Skeletal muscle tissue (tissue), 4 donors: Measurements from ENCODE around the gene DENND1A. TPM values are rescaled to one million over a fixed set of nuclear protein-coding genes. Genes with fewer than 3 reads are reported as not detected.

Source experiments
- H3K27ac ChIP-seq: one replicate; pipeline ENCODE4 v1.7.0; 2013; ENCODE audit warnings: mild to moderate bottlenecking, low read depth, low read length, inconsistent platforms
- H3K27me3 ChIP-seq, 3 donors: one replicate each; pipeline ENCODE4 v1.7.0; 2013; ENCODE audit warnings: low read length in 3 of 3; ENCODE audit not compliant: control insufficient read depth in 3 of 3, insufficient read depth in 3 of 3
- H3K36me3 ChIP-seq, 3 donors: one replicate each; pipeline ENCODE4 v1.7.0; 2013; ENCODE audit warnings: low read length in 3 of 3; ENCODE audit not compliant: control insufficient read depth in 3 of 3, insufficient read depth in 3 of 3
- H3K4me1 ChIP-seq, 3 donors: one replicate each; pipeline ENCODE4 v1.7.0; 2013; ENCODE audit warnings: low read length in 3 of 3, mild to moderate bottlenecking in 3 of 3; ENCODE audit not compliant: control insufficient read depth in 3 of 3, insufficient read depth in 3 of 3
- H3K4me3 ChIP-seq, 3 donors: one replicate each; pipeline ENCODE4 v1.7.0; 2013; ENCODE audit warnings: low read length in 3 of 3
- H3K9ac ChIP-seq, 3 donors: one replicate each; pipeline ENCODE4 v1.7.0; 2013; ENCODE audit warnings: low read length in 3 of 3, mild to moderate bottlenecking in 3 of 3, moderate library complexity in 2 of 3, low read depth in 1 of 3
- H3K9me3 ChIP-seq, 3 donors: one replicate each; pipeline ENCODE4 v1.7.0; 2013; ENCODE audit warnings: low read length in 3 of 3; ENCODE audit not compliant: control insufficient read depth in 3 of 3
- total RNA-seq: library from RNA; depleted of rRNA; stranded (reverse); fragments of >200 nt; gene quantifications from one replicate; pipeline ENCODE4 v1.2.3, GENCODE V29; 2014
- donor health status: Osteomylitis.

The DENND1A gene
- total RNA-seq, 1 donor from 2014 or later: 23.5 TPM

DNA sequence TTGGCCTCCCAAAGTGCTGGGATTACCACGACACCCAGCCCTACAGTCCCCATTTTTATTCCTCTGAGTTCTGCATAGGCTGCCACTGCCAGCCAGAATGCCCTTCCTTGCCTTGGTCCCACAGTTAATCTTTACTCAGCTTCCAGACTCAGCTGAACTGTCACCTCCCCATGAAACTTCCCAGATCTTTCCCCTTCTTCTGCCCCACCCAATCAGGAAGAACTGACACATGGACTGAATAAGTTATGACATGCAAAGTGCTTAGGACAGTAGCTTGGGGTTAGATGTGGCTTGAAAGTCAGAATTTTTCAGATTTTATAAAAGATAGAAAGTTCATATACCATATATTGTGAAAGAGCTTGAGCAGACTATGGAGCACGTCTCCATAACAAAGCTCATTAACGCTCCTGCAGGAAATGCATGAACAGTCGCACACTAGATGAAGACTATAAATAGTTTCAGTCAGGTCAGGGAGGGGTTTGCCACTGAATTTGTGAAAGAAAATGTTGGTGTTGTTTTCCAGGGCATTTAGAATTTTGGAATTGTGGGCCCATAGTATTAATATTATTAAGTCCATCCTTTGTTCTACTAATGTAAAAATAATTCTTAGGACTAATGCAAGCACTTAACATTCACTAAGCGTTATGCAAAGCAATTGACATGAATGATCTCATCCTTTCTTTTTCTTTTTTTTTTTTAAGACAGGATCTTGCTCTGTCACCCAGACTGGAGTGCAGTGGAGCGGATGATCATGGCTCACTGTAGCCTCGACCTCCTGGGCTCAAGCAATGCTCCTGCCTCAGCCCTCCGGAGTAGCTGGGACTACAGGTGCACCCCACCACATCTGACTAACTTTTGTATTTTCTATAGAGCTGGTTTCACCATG lies 36.1 kb upstream of the DENND1A start:
- no peaks in the 10 kb centered on the region for H3K36me3 ChIP-seq
- no peak overlapping the region for H3K9ac ChIP-seq
- H3K27me3 ChIP-seq: peaks cover 11 to 16% (median 14%) of the 10 kb centered on the region in 3 donors
- no peak overlapping the region for H3K4me3 ChIP-seq
- H3K4me1 ChIP-seq: no peaks in the 10 kb centered on the region
- no peak overlapping the region for H3K27ac ChIP-seq
- no peaks in the 10 kb centered on the region for H3K9me3 ChIP-seq

GRCh38 chr9:123964761-123965160 lies 34.8 kb upstream of the DENND1A start:
- Histone ChIP-seq H3K4me3 (no peak overlapping the region), H3K4me1 (no peaks in the 10 kb centered on the region), H3K9ac (no peak overlapping the region), H3K9me3 (no peaks in the 10 kb centered on the region), H3K27ac (no peak overlapping the region), H3K36me3 (no peaks in the 10 kb centered on the region), H3K27me3 (peaks cover 4 to 9% (median 6%) of the 10 kb centered on the region in 3 donors)

GRCh38 chr9:123960965-123961364 lies 31.0 kb upstream of the DENND1A start:
- Histone ChIP-seq H3K9me3 (no peaks in the 10 kb centered on the region), H3K27me3 (peaks cover 4 to 9% (median 6%) of the 10 kb centered on the region in 3 donors)

DNA sequence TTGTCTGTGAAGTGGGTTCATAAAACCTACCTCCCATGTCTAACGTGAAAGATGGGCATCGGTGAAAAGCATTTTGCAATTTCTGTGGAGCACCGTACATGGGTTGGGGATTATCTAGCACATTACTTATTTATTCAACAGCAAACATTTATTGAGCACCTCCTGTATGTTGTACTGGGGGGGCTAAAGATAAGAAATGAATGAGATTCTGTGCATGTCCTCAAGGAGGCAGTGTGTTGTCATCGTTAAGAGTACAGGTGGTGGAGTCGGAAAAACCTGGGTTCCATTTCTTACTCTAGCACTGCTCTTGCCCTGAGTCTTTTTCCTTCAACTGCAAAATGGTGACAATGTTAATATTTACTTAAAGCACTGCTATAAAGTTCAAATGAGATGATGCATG lies 30.4 kb upstream of the DENND1A start:
- no peaks in the 10 kb centered on the region for H3K9me3 ChIP-seq
- no peaks in the 10 kb centered on the region for H3K4me1 ChIP-seq
- no peak overlapping the region for H3K4me3 ChIP-seq
- H3K27ac ChIP-seq: no peak overlapping the region
- H3K27me3 ChIP-seq: peaks cover 4 to 9% (median 5%) of the 10 kb centered on the region in 3 donors
- no peaks in the 10 kb centered on the region for H3K36me3 ChIP-seq
- no peak overlapping the region for H3K9ac ChIP-seq

More at GRCh38 chr9:123960965-123961364, 31.0 kb upstream of the DENND1A start:
- H3K36me3 ChIP-seq: no peaks in the 10 kb centered on the region
- no peak overlapping the region for H3K27ac ChIP-seq
- no peak overlapping the region for H3K4me3 ChIP-seq
- no peaks in the 10 kb centered on the region for H3K4me1 ChIP-seq
- no peak overlapping the region for H3K9ac ChIP-seq

DNA sequence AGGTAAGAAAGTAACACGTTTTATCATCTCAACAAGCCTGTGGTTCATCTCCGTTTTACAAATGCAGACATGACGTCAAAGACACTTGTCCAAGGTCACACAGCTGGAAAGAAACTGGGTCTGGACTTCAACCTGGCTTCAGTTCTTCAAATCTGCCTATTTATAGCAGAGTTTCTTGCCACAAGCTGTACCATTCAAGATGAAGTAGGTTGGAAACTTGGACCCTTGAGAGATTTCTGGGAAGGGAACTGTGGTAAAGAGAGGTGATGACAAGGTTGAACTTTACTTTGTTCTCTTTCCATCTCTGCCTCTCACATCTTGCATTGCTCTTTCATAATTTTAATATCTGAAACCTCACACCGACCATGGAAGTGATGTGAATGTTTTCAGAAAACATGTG lies 29.9 kb upstream of the DENND1A start:
- H3K27ac ChIP-seq: no peak overlapping the region
- no peaks in the 10 kb centered on the region for H3K4me1 ChIP-seq
- no peaks in the 10 kb centered on the region for H3K36me3 ChIP-seq
- H3K27me3 ChIP-seq: peaks cover 0 to 4% (median 4%) of the 10 kb centered on the region in 3 donors
- H3K9ac ChIP-seq: no peak overlapping the region
- no peaks in the 10 kb centered on the region for H3K9me3 ChIP-seq
- no peak overlapping the region for H3K4me3 ChIP-seq

DNA sequence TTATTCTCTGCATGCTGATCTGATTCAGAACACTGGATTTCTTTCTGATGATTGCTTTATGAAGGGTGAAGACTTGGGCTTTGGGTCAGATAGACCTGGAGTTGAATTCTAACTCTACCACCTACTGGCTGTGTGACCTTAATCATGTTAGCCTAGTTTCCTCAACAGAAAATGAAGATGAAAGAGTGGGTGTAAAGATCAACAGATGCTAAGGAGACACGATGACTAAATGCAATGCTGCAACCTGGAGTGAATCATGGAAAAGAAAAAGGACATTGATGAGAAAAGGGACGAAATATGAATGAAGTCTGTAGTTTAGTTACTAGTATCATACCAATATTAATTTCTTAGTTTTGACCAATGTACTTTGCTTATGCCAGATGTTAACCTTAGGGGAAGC lies 27.8 kb upstream of the DENND1A start:
- Histone ChIP-seq H3K4me1 (peaks cover 0 to 5% (median 0%) of the 10 kb centered on the region in 3 donors), H3K27ac (no peak overlapping the region), H3K9me3 (no peaks in the 10 kb centered on the region), H3K27me3 (peaks cover 0 to 4% (median 4%) of the 10 kb centered on the region in 3 donors), H3K4me3 (no peak overlapping the region), H3K36me3 (no peaks in the 10 kb centered on the region), H3K9ac (no peak overlapping the region)

- H3K9me3 ChIP-seq: no peaks in the 10 kb centered on the region
- H3K27me3 ChIP-seq: peaks cover 0 to 7% (median 4%) of the 10 kb centered on the region in 3 donors
- peaks cover 0 to 7% (median 0%) of the 10 kb centered on the region in 3 donors for H3K4me1 ChIP-seq
- no peak overlapping the region for H3K27ac ChIP-seq
- no peaks in the 10 kb centered on the region for H3K36me3 ChIP-seq
- H3K9ac ChIP-seq: no peak overlapping the region
- H3K4me3 ChIP-seq: no peak overlapping the region
Measured at GRCh38 chr9:123957168-123957721, 27.3 kb upstream of the DENND1A start.

- Histone ChIP-seq H3K4me3 (no peak overlapping the region), H3K9ac (no peak overlapping the region), H3K27ac (no peak overlapping the region), H3K27me3 (peaks cover 0 to 7% (median under 1%) of the 10 kb centered on the region in 3 donors), H3K36me3 (no peaks in the 10 kb centered on the region), H3K4me1 (peaks cover 0 to 7% (median 0%) of the 10 kb centered on the region in 3 donors), H3K9me3 (no peaks in the 10 kb centered on the region)
Measured at GRCh38 chr9:123955637-123956036, 25.7 kb upstream of the DENND1A start.

- H3K4me3 ChIP-seq: no peak overlapping the region
- peaks cover 0 to 7% (median 0%) of the 10 kb centered on the region in 3 donors for H3K4me1 ChIP-seq
- H3K27ac ChIP-seq: no peak overlapping the region
- H3K27me3 ChIP-seq: peaks cover 0 to 7% (median 0%) of the 10 kb centered on the region in 3 donors
- H3K36me3 ChIP-seq: no peaks in the 10 kb centered on the region
- no peak overlapping the region for H3K9ac ChIP-seq
- no peaks in the 10 kb centered on the region for H3K9me3 ChIP-seq
Measured at GRCh38 chr9:123954518-123955280, 24.8 kb upstream of the DENND1A start.
